GM20431 (cell line): ENCODE results near the gene TMEM143.
"Not testable (repeated sequence)": the region's sequence is repeated elsewhere in the genome, so short reads cannot be mapped to it uniquely, and the experiment has no call there.

Experiments used
- in situ Hi-C: fragments of 300-500 bp; cut with MseI, MboI; formaldehyde crosslinking; loops from one replicate; pipeline ENCODE4 v1.15.0; 2020; ENCODE audit warnings: low sequenced_read_pairs; ENCODE audit not compliant: unreplicated experiment

The TMEM143 gene

DNA sequence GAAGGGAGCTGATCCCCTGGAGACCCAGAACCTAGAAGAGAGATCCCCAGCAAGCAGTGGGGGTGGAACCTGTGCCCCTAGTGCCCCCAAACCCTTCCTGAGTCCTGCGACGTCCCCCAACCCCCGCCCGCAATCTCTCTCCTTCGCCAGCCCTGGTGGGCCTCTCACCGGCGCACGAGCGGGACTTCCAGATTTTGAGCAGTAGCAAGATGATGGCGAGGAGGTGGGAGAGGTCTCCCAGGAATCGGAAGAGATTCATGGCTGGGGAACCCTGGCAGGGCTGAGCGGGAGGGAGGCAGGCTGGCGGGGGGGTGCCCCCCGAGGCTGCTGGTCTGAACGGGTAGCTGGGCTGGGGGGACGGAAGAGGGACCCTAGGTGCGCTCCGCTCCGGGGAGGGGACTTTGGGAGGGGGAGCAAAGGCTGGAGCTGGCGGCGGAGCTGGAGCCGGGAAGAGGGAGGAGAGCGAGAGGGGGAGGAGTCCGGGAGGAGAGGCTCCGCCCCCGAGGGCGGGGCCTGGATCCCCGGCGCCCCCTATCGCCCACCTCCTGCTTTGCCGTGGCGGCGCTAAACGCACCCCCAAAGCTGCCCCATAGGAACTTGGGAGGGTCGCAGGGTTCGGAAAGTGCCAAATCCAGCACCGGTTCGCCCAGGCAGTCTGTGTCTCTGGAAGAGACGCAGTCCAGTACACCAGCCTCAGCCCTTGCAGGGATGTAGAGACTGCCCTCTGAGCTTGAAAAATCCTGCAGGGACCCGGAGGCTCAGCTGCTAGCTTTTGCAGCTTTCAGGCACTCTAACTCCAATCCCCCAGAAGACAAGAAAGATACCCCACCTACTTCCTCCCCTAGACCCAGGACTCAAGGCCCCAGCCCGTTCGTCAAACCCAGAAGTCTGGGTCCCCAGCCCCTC, 27.6 kb upstream of the TMEM143 start, which contains the start of gene KDELR1:
KDELR1 (minus strand) TSS at position 452 of the 906 bp plus-strand sequence; CDS start at position 259, 193 bp downstream.
- in situ Hi-C loops, result no loop called here

- in situ Hi-C loops, result no loop called here
These were observed 26.7 kb upstream of the TMEM143 start for GRCh38 chr19:48390188-48391099.

DNA sequence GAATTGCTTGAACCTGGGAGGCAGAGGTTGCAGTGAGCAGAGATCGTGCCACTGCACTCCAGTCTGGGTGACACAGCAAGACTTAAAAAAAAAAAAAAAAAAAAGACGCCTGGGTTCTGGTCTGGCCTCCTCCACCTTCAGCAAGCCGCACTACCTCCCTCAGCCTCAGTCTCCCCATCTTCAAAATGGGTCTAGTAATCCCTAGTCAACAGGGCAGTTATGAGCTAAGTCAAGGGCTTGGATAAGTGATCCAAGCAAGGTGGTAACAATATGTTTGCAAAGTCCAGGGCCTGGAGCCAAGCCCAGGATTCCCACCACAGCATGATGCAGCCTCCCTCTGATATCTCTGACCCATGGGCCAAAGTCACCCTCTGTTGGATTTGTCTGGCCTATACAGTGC, 23.2 kb upstream of the TMEM143 start:
- in situ Hi-C loops, result no loop called here

- in situ Hi-C loops, result no loop called here
These were observed 21.8 kb upstream of the TMEM143 start for GRCh38 chr19:48385461-48386087.

DNA sequence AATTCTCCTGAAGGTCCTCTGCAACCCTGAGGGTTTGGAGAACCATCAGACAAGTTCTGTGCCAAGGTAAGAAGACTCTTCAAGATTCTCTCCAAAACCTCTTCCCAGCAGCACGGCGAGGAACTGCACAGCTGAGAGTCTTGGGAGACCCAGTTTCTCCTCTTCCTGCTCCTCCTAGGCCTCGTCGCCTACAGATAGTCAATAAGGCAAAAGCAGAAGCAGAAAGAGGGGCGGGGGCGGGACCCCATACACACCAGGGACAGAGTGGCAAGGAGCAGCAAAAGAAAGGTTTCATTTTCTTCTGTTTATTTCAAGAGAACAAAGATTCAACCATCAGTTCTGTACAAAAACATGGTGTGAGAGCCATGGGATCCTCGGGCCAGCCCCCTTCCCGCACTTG, 18.5 kb upstream of the TMEM143 start:
- in situ Hi-C loops, result no loop called here

- in situ Hi-C loops, result no loop called here
These were observed 17.6 kb upstream of the TMEM143 start for GRCh38 chr19:48381178-48381950.

DNA sequence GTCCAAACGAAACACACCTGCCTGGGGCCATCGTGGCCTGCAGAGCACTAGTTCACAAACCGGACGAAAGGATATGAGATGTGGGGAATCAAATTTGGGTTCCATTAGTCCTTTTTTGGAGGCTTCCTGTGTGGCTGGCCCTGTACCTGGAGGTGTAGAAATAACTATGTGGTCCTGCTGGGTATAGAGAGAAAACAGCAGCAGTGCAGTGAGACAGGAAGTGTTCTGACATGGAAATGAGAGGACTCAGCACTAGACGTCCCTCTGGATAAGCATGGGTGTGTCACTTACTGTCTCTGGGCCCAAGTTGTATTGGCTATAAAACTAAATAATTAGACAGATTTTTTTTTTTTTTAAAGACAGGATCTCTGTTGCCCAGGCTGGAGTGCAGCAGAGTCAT, 15.3 kb upstream of the TMEM143 start:
- in situ Hi-C loops, result no loop called here

- in situ Hi-C loops, result no loop called here
These were observed 14.4 kb upstream of the TMEM143 start for GRCh38 chr19:48378194-48378570.

- in situ Hi-C loops, result no loop called here
These were observed 9.8 kb upstream of the TMEM143 start for GRCh38 chr19:48373567-48373966.

GRCh38 chr19:48372904-48373303, 9.2 kb upstream of the TMEM143 start:
- in situ Hi-C loops, result no loop called here

DNA sequence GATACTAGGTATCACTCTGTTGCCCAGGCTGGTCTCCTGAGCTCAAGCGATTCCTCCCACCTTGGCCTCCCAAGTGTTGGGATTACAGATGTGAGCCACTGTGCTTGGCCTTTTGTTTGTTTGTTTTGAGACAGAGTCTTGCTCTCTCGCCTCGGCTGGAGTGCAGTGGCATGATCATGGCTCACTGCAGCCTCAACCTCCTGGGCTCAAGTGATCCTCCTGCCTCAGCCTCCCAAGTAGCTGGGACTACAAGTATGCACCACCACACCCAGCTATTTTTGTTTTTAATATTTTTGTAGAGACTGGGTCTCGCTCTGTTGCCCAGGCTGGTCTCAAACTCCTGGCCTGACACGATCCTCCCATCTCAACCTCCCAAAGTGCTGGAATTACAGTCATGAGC, 8.0 kb upstream of the TMEM143 start:
- in situ Hi-C loops, result not testable (repeated sequence)

GRCh38 chr19:48371367-48371766, 7.6 kb upstream of the TMEM143 start:
- in situ Hi-C loops, result no loop called here

DNA sequence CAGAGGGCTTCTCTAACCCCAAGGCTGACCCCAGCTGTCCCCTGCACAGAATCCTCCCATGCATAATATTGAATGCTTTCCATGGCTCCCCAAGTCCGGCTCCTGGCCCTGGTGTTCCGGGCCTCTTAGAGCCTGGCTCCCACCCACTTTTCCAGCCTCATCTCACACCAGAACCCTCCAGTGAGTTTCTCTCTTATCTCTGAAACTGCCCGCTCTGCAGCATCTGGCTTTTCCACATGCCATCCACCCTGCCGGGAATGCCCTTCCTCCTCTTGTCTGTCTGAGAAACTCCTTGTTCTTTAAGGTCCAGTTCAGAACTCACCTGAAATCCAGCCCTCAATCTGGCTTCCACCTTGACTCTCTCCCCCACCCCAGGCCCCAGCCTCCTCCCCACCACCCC, 7.2 kb upstream of the TMEM143 start:
- in situ Hi-C loops, result no loop called here

DNA sequence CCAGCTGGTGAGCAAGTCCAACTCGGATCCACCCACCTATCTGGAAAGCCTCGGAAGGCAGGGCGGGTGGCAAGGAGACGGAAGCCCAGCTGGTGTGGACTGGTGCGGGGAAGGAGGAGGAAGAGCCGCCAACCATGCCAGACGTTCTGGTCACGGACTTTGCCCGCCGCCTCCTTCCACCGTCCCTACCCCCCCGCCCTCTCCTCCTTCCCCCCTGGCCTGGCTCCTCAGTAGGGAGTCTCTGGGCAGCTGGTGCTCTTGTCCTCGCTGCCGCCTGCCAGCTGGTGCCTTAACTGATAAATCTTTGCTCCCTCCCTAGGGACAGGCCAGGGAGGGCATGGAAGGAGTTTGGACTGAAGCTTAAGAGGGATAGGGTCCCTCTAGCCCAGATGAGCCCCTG, 5.2 kb upstream of the TMEM143 start:
- in situ Hi-C loops, result no loop called here

DNA sequence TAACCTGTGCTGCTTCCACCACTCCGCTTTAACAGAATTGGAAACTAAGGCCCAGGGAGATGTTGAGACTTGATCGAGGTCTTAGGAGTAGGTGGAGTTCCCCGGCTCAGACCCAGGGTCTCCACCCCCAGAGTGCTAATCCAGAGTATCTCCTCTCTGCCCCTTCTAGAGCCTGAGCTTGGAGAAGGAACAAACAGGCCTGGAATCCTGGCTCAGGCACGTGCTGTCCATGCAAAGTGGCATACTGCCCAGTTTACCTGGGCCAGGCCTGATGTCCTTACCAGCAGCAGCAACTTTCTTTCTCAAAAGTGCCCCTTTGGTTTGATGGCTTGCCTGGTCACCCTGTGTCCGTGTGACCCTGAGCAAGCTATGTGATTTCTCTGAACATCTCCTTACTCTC, 4.1 kb upstream of the TMEM143 start:
- in situ Hi-C loops, result no loop called here

DNA sequence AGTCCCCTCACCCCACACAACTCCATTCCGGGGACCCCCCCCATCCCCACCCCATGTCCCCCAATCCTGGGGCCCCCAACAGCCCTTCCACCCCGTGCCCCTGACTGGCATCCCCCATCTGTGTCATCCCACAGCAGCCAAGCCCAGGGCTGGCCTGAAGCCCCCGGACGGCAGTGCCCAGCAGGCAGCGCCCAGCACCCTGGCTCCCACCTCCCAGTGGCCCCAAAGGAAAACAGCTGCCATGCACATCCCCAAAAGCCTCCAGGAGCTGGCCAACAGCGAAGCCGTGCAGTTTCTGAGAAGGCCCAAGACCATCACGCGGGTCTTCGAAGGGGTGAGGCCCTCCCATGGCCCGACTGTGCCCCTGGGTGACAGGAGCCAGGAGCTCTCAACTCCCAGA, 1.9 kb upstream of the TMEM143 start:
- in situ Hi-C loops, result no loop called here

DNA sequence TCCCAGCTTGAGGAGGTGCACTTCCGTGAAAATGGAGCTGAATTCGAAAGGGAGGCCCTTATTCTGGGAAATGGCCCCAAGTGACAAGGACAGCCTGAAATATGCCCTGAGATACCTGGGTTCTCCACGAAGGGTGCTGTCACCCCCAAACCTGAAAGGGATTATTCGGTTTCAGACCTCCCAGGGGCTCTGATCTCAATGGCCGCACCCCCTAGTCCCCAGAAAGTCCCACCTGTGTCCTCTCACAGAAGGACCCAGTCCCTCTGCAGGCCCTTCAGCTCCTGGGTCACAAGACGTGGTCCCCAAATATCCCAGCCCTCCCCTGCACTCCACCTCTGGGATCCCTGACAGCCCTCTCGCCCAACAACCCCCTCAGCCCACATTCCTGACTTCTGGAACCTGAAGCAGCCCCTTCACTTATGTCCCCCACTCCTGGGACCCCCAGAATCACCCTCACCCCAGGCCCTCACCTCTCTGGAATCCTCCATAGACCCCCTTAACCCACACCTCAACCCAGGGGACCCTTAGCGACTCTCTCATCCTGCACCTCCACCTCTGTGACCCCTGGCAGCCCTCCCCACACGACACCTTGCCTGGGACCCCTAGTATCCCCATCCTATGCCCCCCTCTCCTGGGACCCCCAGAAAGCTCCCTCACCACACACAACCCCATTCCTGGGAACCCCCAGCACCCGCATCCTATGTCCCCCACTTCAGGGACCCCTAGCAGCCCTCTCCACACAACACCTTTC, 1.0 kb upstream of the TMEM143 start:
- in situ Hi-C loops, result no loop called here

DNA sequence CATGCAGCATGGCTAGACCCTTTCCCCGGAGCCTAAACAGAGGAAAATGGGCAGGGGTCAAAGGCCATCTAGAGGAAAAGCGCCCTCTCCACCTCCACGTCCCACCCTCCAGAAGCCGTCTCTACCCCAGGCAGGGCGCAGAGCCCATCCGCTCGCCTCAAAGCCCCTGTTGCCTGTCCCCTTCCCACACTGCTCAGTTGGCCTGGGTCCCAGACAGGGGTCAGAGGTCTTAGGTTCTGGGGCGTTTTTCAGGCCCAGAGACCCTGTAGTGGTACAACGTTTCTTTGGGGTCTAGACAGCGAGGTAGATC, 285 bp downstream of the TMEM143 start:
- in situ Hi-C loops, result no loop called here
